ENCODE data around the gene NSUN7. TPM values are rescaled to one million over a fixed set of nuclear protein-coding genes. Genes with fewer than 3 reads are reported as not detected.

NSUN7 gene
- total RNA-seq, 2 experiments from 2014 or later, result 0.48 to 1.0 TPM

DNA sequence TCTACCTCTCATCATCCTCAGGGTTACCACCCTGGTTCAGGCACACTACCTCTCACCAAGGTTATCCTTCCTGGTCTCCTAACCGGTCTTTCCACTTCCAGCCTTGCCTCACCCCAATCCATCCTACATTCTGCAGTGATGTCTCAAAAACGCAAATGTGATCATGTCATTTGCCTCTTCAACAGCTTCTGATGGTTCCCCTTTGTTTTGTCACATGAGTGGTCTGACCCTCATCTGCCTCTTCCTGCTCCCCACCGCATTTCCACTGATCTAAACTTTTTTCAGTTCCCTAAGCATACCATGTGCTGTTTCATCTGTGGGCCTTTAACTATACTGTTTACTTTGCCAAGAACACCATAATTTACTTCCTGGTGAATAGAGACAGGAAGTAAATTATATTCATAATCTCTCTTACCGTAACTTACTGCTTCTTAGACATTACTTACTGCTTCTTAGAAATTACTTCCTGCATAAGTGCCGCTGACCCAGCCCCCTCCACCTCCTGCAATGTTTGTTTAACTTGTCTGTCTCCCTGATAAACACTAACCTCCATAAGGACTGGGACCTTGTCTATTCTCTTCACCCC lies 27.1 kb upstream of the NSUN7 start:
- H3K9me3 Mint-ChIP-seq, result no peaks in the 10 kb centered on the region

DNA sequence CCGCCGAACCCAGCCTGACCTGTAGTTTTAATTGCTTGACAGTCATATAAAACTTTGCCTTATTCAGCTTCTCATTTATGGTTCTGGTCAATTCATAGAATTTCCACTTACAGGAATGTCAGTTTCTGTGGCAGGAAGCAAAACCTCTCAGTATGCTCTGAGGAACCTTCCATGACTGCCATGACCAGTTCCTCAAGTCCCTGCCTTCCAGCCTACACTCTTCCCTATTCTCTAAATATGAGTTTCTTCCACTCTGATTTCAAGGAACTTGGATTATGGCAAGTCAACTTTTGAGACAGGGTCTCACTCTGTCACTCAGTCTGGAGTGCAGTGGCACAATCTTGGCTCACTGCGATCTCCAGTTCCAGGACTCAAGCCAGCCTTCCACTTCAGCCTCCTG lies 26.0 kb upstream of the NSUN7 start:
- H3K4me1 Mint-ChIP-seq, result peaks cover 28% of the 10 kb centered on the region
- H3K27me3 Mint-ChIP-seq, result peaks cover 17% of the 10 kb centered on the region
- no peak overlapping the region for H3K27ac Mint-ChIP-seq
- no peak for DNase-seq
- H3K36me3 Mint-ChIP-seq (ENCODE audit: low read depth), result peaks cover 4% of the 10 kb centered on the region
- H3K9me3 Mint-ChIP-seq, result no peaks in the 10 kb centered on the region
- ChIA-PET POLR2A (interaction anchor here (1.9 kb wide), 1 partner anchor 51 kb away, joined by 5 read pairs; no protein-coding TSS in a partner anchor), CTCF (no interaction called here)
- no peak overlapping the region for H3K4me3 Mint-ChIP-seq

More for the DNA sequence above, 27.1 kb upstream of the NSUN7 start:
- Mint-ChIP-seq H3K4me3 (no peak overlapping the region), H3K27ac (no peak overlapping the region), H3K36me3 (ENCODE audit: low read depth) (peaks cover 4% of the 10 kb centered on the region), H3K4me1 (peaks cover 31% of the 10 kb centered on the region), H3K27me3 (peaks cover 14% of the 10 kb centered on the region)
- CTCF ChIA-PET, result no interaction called here
- DNase-seq, result peak; percentile 50
- POLR2A ChIA-PET, result no interaction called here

DNA sequence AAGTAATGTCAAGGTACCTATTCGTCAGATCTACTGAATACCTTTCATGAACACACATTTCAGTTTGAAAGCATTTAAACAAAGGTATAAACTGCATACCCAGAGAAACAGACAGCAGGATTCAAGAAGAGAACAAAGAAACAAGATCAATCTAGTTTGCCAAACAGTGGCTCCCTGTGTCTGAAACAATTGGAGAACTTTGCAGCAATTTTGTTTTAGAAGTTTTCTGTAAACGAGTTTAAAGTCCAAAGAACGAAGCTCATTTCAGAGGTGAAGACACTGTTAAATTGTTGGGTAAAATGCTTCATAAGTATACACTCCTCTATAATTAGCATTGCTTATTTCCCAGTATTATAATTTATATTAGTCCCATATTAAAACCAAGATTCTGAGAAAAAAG lies 21.4 kb upstream of the NSUN7 start:
- H3K27me3 Mint-ChIP-seq, result peaks cover 17% of the 10 kb centered on the region
- POLR2A ChIA-PET, result no interaction called here
- no peak for DNase-seq
- H3K4me3 Mint-ChIP-seq, result no peak overlapping the region
- H3K9me3 Mint-ChIP-seq, result no peaks in the 10 kb centered on the region
- H3K36me3 Mint-ChIP-seq (ENCODE audit: low read depth), result peaks cover 4% of the 10 kb centered on the region
- CTCF ChIA-PET, result no interaction called here
- peaks cover 34% of the 10 kb centered on the region for H3K4me1 Mint-ChIP-seq
- H3K27ac Mint-ChIP-seq, result no peak overlapping the region

DNA sequence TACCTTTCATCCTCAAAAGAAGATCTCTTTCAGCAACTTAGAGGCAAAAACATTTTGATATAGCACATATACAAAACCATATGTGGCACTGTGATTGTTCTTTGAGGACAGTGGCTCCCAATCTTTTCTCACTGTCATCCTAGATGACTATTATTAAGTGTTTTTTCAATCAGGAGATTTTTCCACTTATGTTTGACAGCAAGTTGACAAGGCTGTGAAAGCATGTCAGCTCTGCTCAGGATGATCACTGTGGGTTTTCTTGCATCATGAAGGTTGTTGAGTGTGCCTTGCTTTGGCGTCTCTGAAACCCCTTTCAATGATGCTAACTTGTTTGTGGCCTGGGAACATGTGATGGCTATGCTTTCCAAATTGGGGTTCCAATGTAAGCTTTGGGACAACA lies 20.2 kb upstream of the NSUN7 start:
- no peaks in the 10 kb centered on the region for H3K9me3 Mint-ChIP-seq
- H3K27me3 Mint-ChIP-seq, result peaks cover 17% of the 10 kb centered on the region
- ChIA-PET POLR2A (no interaction called here), CTCF (interaction anchor here (0.6 to 1.1 kb wide), 3 partner anchors 11 to 114 kb away, joined by 3 read pairs; no protein-coding TSS in a partner anchor)
- no peak overlapping the region for H3K4me3 Mint-ChIP-seq
- H3K4me1 Mint-ChIP-seq, result peaks cover 27% of the 10 kb centered on the region
- no peak for DNase-seq
- H3K27ac Mint-ChIP-seq, result no peak overlapping the region
- peaks cover 4% of the 10 kb centered on the region for H3K36me3 Mint-ChIP-seq (ENCODE audit: low read depth)

DNA sequence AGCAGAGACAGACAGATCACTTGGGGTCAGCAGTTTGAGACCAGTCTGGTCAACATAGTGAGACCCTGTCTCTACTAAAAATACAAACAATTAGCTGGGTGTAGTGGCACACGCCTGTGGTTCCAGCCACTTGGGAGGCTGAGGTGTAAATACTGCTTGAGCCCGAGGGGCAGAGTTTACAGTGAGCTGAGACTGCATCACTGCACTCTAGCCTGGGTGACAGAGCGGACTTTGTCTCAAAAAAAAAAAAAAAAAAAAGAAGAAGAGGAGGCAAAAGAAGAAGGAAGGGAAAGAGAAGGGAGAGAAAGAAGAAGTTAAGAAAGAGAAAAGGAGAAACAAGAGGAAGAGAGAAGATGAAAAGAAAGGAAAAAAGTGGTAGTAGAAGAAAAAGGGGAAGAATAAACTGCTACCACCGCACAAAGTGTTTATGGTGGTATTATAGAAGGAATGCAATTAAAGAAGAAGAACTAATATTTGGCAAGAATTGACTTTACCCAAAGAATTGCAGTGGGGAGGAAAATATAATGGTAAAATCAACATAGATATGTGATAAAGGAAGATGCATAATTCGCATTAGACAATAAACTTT lies 19.6 kb upstream of the NSUN7 start:
- POLR2A ChIA-PET, result no interaction called here
- Mint-ChIP-seq H3K27ac (no peak overlapping the region), H3K36me3 (ENCODE audit: low read depth) (peaks cover 4% of the 10 kb centered on the region), H3K9me3 (no peaks in the 10 kb centered on the region), H3K4me3 (no peak overlapping the region), H3K27me3 (peaks cover 23% of the 10 kb centered on the region), H3K4me1 (peaks cover 25% of the 10 kb centered on the region)
- CTCF ChIA-PET, result interaction anchor here (0.8 to 1.1 kb wide), 2 partner anchors 12 to 48 kb away, joined by 3 read pairs; no protein-coding TSS in a partner anchor
- DNase-seq, result no peak

DNA sequence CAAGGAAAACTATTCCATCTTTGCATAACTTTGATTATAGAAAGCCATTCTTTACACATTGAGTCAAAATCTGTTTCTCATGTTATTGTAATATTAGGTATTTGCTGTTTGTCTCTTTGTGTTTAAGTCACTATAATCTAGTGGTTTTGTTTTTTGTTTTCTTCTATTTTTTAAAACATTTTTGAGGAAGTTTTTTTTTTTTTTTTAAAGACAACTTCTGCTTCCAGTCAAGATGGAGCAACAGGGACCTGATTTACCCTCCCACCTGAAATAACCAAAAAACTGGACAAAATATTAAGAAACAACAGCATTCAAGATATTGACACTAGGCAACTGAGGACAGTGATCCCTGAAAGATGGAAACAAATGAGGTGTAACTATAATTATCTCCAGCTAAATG lies 18.4 kb upstream of the NSUN7 start:
- DNase-seq, result no peak
- peak overlapping the region; percentile 40 for H3K27ac Mint-ChIP-seq
- H3K4me1 Mint-ChIP-seq, result peaks cover 26% of the 10 kb centered on the region
- POLR2A ChIA-PET, result interaction anchor here (1.3 kb wide), 1 partner anchor 59 kb away, joined by 3 read pairs; no protein-coding TSS in a partner anchor
- no peaks in the 10 kb centered on the region for H3K9me3 Mint-ChIP-seq
- H3K36me3 Mint-ChIP-seq (ENCODE audit: low read depth), result peaks cover 4% of the 10 kb centered on the region
- CTCF ChIA-PET, result interaction anchor here (0.7 to 1.5 kb wide), 2 partner anchors 110 to 166 kb away, joined by 4 to 9 read pairs; no protein-coding TSS in a partner anchor
- no peak overlapping the region for H3K4me3 Mint-ChIP-seq
- peaks cover 25% of the 10 kb centered on the region for H3K27me3 Mint-ChIP-seq

DNA sequence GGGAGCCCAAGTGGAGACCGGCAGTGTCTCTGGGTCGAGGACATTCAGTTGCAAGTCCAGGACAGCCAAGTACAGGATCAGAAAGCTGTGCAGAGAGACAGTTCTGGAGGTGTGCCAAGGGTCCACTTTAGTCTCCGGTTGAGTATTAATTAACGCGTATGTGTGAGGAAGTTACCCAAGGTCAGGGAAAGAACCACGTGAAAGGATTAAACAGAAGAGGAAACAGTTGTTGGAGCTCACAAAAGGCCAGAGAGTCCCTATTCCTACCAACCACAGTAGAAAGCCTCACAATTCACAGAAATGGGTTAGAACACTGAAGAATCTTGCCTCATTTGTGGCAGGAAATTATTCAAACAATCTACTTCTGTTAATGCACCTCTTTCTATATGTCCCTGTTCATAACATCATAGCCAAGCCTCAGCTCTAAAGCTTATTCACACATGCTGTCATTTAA lies 17.9 kb upstream of the NSUN7 start:
- no peak for DNase-seq
- peak overlapping the region; percentile 40 for H3K27ac Mint-ChIP-seq
- H3K27me3 Mint-ChIP-seq, result peaks cover 20% of the 10 kb centered on the region
- no peak overlapping the region for H3K4me3 Mint-ChIP-seq
- no peaks in the 10 kb centered on the region for H3K9me3 Mint-ChIP-seq
- peaks cover 26% of the 10 kb centered on the region for H3K4me1 Mint-ChIP-seq
- peaks cover under 1% of the 10 kb centered on the region for H3K36me3 Mint-ChIP-seq (ENCODE audit: low read depth)
- ChIA-PET POLR2A (interaction anchor here (1.3 kb wide), 1 partner anchor 59 kb away, joined by 3 read pairs; no protein-coding TSS in a partner anchor), CTCF (interaction anchor here (0.7 to 1.5 kb wide), 2 partner anchors 109 to 165 kb away, joined by 4 to 9 read pairs; no protein-coding TSS in a partner anchor)

DNA sequence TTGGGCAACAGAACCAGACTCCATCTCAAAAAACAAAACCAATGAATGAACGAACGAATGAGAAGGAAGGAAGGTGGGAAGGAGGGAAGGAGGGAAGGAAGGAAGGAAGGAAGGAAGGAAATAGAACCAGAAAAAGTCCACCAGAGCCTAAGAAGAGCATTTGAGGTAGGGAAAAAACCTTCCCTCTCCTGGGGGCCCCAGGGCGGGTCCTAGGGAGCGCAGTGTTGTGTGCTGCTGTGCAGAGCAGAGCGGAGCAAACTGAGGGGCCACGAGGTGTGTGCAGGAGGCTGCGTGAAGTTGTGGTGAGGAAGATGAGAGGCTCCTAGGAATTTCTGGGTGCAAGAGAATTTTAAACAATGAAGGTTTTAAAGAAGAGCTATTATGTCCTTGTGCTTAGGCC lies 16.0 kb upstream of the NSUN7 start:
- no peak overlapping the region for H3K27ac Mint-ChIP-seq

DNA sequence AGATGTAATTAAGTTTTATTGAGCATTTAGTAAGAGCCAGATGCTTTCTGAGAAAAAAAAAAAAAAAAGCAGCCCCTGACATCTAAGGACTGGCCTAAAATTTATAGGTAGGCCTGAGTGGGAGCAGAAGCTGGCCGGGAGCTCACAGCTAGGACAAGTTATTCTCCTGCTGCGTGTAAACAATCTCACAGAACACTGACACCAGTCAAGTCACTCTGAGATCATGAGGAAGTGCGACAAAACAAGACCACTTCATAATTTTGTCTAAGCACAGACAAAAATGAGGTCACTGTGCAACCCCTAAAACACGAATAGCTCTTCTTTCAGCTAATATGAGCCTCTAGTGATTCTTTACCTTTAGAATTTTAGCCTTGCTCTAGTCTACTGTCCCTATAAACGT lies 15.3 kb upstream of the NSUN7 start:
- CTCF ChIA-PET, result interaction anchor here (0.7 to 2.9 kb wide), 6 partner anchors 12 to 409 kb away, joined by 3 to 15 read pairs (median 3); no protein-coding TSS in a partner anchor
- no peak overlapping the region for H3K27ac Mint-ChIP-seq
- H3K9me3 Mint-ChIP-seq, result no peaks in the 10 kb centered on the region
- POLR2A ChIA-PET, result no interaction called here
- DNase-seq, result no peak
- H3K4me1 Mint-ChIP-seq, result peaks cover 26% of the 10 kb centered on the region
- no peaks in the 10 kb centered on the region for H3K36me3 Mint-ChIP-seq (ENCODE audit: low read depth)
- peaks cover 17% of the 10 kb centered on the region for H3K27me3 Mint-ChIP-seq
- no peak overlapping the region for H3K4me3 Mint-ChIP-seq

More for the DNA sequence above, 16.0 kb upstream of the NSUN7 start:
- no peaks in the 10 kb centered on the region for H3K9me3 Mint-ChIP-seq
- peaks cover 26% of the 10 kb centered on the region for H3K4me1 Mint-ChIP-seq
- ChIA-PET CTCF (interaction anchor here (0.6 to 2.9 kb wide), 6 partner anchors 13 to 409 kb away, joined by 3 to 15 read pairs (median 3); no protein-coding TSS in a partner anchor), POLR2A (no interaction called here)
- no peak overlapping the region for H3K4me3 Mint-ChIP-seq
- peaks cover 19% of the 10 kb centered on the region for H3K27me3 Mint-ChIP-seq
- DNase-seq, result no peak
- no peaks in the 10 kb centered on the region for H3K36me3 Mint-ChIP-seq (ENCODE audit: low read depth)

DNA sequence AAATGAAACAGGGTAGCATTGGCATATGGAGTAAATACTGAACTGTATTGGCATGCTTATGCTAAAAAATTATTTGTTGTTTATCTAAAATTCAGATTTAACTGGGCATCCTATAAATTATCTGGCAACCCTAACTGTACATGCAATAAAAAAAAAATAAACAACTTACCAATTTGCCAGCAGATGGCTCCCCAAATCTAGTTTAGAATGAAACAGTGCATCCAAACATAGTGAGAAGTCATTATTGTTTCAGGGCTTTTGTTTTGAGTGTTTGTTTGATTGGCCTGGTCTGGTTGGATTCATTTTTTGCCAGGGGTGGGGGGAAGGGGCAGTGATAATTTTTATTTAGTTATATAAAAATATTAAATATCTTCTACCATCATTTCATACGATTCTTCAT lies 12.8 kb upstream of the NSUN7 start:
- no peak overlapping the region for H3K4me3 Mint-ChIP-seq

DNA sequence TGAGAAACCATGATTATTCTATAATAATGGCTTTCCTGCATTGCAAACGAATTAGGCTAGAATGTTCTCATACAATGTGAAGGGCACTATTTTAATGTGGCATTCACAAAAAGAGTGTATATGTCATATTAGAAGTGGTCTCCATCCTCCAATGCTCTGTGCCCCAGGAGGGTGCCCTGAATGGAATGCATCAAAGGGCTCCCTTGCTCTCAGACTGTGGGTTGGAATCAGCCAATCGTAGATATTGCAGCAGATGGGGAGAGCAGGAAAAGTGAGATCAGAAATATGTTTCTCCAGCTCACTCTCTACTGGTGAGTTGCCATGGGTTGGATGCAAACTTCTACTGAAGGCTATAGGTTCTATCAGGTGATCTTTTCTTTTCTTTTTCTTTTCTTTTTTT lies 11.9 kb upstream of the NSUN7 start:
- Mint-ChIP-seq H3K4me1 (peaks cover 6% of the 10 kb centered on the region), H3K36me3 (ENCODE audit: low read depth) (no peaks in the 10 kb centered on the region), H3K9me3 (no peaks in the 10 kb centered on the region), H3K27ac (no peak overlapping the region), H3K4me3 (no peak overlapping the region), H3K27me3 (peaks cover 24% of the 10 kb centered on the region)
- CTCF ChIA-PET, result interaction anchor here (0.9 to 3.6 kb wide), 2 partner anchors 103 to 106 kb away, joined by 3 to 21 read pairs; no protein-coding TSS in a partner anchor
- DNase-seq, result no peak
- POLR2A ChIA-PET, result no interaction called here

More for the DNA sequence above, 12.8 kb upstream of the NSUN7 start:
- no peak for DNase-seq
- CTCF ChIA-PET, result interaction anchor here (0.7 to 3.6 kb wide), 8 partner anchors 34 to 264 kb away, joined by 3 to 21 read pairs (median 3); no protein-coding TSS in a partner anchor
- Mint-ChIP-seq H3K36me3 (ENCODE audit: low read depth) (no peaks in the 10 kb centered on the region), H3K27ac (no peak overlapping the region), H3K4me1 (peaks cover 16% of the 10 kb centered on the region), H3K27me3 (peaks cover 20% of the 10 kb centered on the region), H3K9me3 (no peaks in the 10 kb centered on the region)
- POLR2A ChIA-PET, result no interaction called here

DNA sequence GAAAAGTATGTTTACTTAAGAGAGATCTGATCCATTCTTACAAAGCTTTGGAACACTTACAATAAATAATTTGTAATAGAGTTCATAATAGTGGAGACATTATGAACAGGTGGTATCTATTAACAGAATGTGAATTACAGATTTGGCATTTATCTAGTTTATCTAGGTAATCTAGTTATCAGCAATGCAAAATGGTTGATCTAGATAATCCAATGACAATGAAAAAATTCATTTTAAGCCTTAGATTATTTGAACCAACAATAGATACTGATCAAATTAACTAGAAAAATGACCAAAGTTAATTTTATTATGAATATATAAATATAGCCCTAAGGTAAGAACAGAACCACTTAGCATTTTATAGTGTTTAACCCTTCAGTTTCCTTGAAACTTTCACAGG lies 10.4 kb upstream of the NSUN7 start:
- DNase-seq, result no peak
- CTCF ChIA-PET, result interaction anchor here (1.4 kb wide), 1 partner anchor 101 kb away, joined by 5 read pairs; no protein-coding TSS in a partner anchor
- Mint-ChIP-seq H3K27me3 (peaks cover 24% of the 10 kb centered on the region), H3K9me3 (no peaks in the 10 kb centered on the region), H3K4me3 (no peak overlapping the region), H3K4me1 (peaks cover 4% of the 10 kb centered on the region), H3K27ac (no peak overlapping the region), H3K36me3 (ENCODE audit: low read depth) (no peaks in the 10 kb centered on the region)
- POLR2A ChIA-PET, result no interaction called here

DNA sequence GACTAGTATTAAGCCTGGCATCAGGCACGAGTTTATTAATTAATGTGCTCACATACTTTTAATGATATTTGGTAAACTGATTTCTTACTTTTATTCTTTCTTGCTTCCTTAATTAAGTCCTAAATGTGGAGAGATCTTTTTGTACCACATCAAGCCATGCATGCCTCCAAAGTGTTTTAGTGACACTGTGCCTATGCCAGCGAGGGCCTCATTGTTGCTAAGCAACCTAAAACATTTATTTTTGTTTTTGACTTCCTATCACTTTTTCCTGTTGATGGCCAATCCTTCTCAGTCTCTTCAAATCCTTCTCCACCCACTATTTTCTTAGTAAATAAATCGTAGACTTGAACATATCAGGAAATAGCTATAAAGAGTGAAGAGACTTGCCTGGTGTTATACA lies 5.5 kb upstream of the NSUN7 start:
- Mint-ChIP-seq H3K27ac (no peak overlapping the region), H3K36me3 (ENCODE audit: low read depth) (no peaks in the 10 kb centered on the region), H3K4me1 (peaks cover 2% of the 10 kb centered on the region), H3K4me3 (no peak overlapping the region), H3K27me3 (peaks cover 28% of the 10 kb centered on the region), H3K9me3 (no peaks in the 10 kb centered on the region)
- CTCF ChIA-PET, result interaction anchor here (0.5 kb wide), 1 partner anchor 1301 kb away, joined by 4 read pairs; no protein-coding TSS in a partner anchor
- POLR2A ChIA-PET, result no interaction called here
- no peak for DNase-seq
